ENCODE measurements around the gene ZNF148. TPM values are rescaled to one million over a fixed set of nuclear protein-coding genes. Genes with fewer than 3 reads are reported as not detected.

Gene ZNF148
- total RNA-seq, 1 donor from 2014 or later, result 38.3 TPM

DNA sequence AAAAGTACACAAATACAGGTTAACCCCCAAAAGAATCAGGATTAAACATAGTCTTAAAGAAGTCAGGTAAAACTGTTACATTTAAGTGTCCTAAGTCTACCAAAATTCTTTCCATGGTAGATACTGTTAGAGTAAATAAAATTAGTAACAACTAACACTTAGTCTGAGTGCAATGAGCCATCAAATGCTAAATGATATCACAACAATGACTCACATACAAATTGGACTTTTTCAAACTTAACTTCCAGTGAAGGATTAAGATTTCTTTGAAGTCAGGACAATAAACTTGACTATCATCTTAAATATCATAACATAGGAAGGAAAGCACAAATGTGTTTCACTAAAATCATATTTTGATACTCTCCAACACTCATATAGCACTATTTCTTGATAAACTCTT lies 43.9 kb downstream of the ZNF148 start:
- H3K4me1 Mint-ChIP-seq, result peaks cover 16% of the 10 kb centered on the region
- H3K4me3 Mint-ChIP-seq, result no peak overlapping the region
- peaks cover 11% of the 10 kb centered on the region for H3K36me3 Mint-ChIP-seq (ENCODE audit: low read depth)
- H3K27me3 Mint-ChIP-seq (ENCODE audit: low read depth), result no peaks in the 10 kb centered on the region
- peaks cover 7% of the 10 kb centered on the region for H3K9me3 Mint-ChIP-seq
- DNase-seq (ENCODE audit: low read depth, low spot score), result no peak
- TF ChIP-seq, protein P1, sequence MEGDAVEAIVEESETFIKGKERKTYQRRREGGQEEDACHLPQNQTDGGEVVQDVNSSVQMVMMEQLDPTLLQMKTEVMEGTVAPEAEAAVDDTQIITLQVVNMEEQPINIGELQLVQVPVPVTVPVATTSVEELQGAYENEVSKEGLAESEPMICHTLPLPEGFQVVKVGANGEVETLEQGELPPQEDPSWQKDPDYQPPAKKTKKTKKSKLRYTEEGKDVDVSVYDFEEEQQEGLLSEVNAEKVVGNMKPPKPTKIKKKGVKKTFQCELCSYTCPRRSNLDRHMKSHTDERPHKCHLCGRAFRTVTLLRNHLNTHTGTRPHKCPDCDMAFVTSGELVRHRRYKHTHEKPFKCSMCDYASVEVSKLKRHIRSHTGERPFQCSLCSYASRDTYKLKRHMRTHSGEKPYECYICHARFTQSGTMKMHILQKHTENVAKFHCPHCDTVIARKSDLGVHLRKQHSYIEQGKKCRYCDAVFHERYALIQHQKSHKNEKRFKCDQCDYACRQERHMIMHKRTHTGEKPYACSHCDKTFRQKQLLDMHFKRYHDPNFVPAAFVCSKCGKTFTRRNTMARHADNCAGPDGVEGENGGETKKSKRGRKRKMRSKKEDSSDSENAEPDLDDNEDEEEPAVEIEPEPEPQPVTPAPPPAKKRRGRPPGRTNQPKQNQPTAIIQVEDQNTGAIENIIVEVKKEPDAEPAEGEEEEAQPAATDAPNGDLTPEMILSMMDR (conservative IDR thresholded peaks at IDR 0.05), result no peak
- no peak overlapping the region for H3K27ac Mint-ChIP-seq (ENCODE audit: unreplicated experiment)

GRCh38 chr3:125326957-125327356 lies 48.2 kb downstream of the ZNF148 start:
- H3K9me3 Mint-ChIP-seq, result no peaks in the 10 kb centered on the region
- no peak overlapping the region for H3K27ac Mint-ChIP-seq (ENCODE audit: unreplicated experiment)
- no peaks in the 10 kb centered on the region for H3K27me3 Mint-ChIP-seq (ENCODE audit: low read depth)

GRCh38 chr3:125325746-125326145 lies 49.4 kb downstream of the ZNF148 start:
- DNase-seq (ENCODE audit: low read depth, low spot score), result no peak
- Mint-ChIP-seq H3K4me3 (no peak overlapping the region), H3K36me3 (ENCODE audit: low read depth) (peaks cover 7% of the 10 kb centered on the region), H3K27ac (ENCODE audit: unreplicated experiment) (no peak overlapping the region), H3K27me3 (ENCODE audit: low read depth) (no peaks in the 10 kb centered on the region), H3K4me1 (no peaks in the 10 kb centered on the region), H3K9me3 (no peaks in the 10 kb centered on the region)
- TF ChIP-seq, protein P1 (conservative IDR thresholded peaks at IDR 0.05), result no peak

More at GRCh38 chr3:125326957-125327356, 48.2 kb downstream of the ZNF148 start:
- TF ChIP-seq, protein P1 (conservative IDR thresholded peaks at IDR 0.05), result no peak
- Mint-ChIP-seq H3K4me1 (no peaks in the 10 kb centered on the region), H3K4me3 (no peak overlapping the region), H3K36me3 (ENCODE audit: low read depth) (peaks cover 10% of the 10 kb centered on the region)
- no peak for DNase-seq (ENCODE audit: low read depth, low spot score)

DNA sequence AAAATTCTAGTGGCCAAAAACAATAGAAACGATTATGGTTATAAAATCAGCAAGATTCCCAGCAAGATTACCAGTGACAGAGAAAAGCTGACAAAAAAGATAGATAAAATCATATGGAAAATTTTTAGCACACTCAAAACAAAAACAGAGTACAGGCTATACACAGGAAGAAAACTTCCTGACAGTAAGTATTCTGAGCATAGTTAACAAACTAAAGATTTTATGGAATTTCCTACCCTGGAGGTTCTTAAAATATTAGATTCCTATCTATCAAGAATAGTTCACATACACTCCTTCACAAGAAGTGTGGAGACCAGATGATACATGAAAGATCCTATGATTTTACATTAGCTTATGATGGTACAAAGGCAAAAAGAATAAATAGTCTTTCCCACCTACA lies 50.8 kb downstream of the ZNF148 start:
- no peak for DNase-seq (ENCODE audit: low read depth, low spot score)
- Mint-ChIP-seq H3K4me3 (no peak overlapping the region), H3K9me3 (no peaks in the 10 kb centered on the region), H3K27me3 (ENCODE audit: low read depth) (no peaks in the 10 kb centered on the region), H3K36me3 (ENCODE audit: low read depth) (peaks cover 7% of the 10 kb centered on the region), H3K27ac (ENCODE audit: unreplicated experiment) (no peak overlapping the region), H3K4me1 (no peaks in the 10 kb centered on the region)
- TF ChIP-seq, protein P1 (conservative IDR thresholded peaks at IDR 0.05), result no peak

DNA sequence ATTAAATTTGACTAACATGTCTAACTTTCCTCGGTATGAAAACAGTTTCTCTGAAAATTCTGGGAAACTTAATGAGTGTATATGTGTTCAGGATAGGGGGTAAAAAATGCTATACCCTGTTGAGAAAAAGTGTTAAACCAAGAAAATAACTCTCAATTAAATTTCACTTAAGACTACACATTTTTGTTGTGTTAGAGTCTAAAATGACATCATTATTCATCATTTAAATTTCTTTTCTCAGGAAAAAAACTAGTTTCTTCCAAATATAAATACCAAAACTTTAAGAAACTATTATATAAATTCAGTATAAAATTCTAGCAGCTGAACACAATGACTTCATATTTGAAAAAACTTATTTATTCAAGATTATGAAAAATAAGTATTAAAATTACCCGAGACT lies 52.2 kb downstream of the ZNF148 start:
- Mint-ChIP-seq H3K4me3 (no peak overlapping the region), H3K9me3 (no peaks in the 10 kb centered on the region), H3K36me3 (ENCODE audit: low read depth) (peaks cover 7% of the 10 kb centered on the region), H3K4me1 (peaks cover 7% of the 10 kb centered on the region), H3K27me3 (ENCODE audit: low read depth) (no peaks in the 10 kb centered on the region), H3K27ac (ENCODE audit: unreplicated experiment) (no peak overlapping the region)
- TF ChIP-seq, protein P1 (conservative IDR thresholded peaks at IDR 0.05), result no peak
- no peak for DNase-seq (ENCODE audit: low read depth, low spot score)

DNA sequence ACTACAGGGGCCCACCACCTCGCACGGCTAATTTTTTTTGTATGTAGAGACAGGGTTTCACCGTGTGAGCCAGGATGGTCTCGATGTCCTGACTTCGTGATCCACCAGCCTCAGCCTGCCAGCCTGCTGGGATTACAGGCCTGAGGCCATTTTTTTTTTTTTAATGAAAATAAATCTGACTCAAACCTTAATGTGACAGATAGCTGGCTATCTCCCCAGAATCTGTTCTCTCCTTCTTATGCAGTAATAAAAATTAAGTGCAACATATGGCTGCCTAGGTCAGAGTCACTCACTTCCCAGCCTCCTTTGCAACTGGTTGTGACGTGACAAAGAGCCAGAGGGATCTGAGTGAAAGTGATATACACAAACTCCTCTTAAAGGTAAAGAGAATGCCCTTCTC lies 53.0 kb downstream of the ZNF148 start:
- Mint-ChIP-seq H3K9me3 (no peaks in the 10 kb centered on the region), H3K4me3 (no peak overlapping the region), H3K27ac (ENCODE audit: unreplicated experiment) (no peak overlapping the region), H3K4me1 (peaks cover 7% of the 10 kb centered on the region), H3K36me3 (ENCODE audit: low read depth) (peaks cover 7% of the 10 kb centered on the region), H3K27me3 (ENCODE audit: low read depth) (no peaks in the 10 kb centered on the region)
- TF ChIP-seq, protein P1 (conservative IDR thresholded peaks at IDR 0.05), result no peak
- no peak for DNase-seq (ENCODE audit: low read depth, low spot score)

Data from neural crest cell (in vitro differentiated cells).